Lower lobe of right lung (tissue), 2 donors: Measurements from ENCODE around the gene ATRN. TPM values are rescaled to one million over a fixed set of nuclear protein-coding genes. Genes with fewer than 3 reads are reported as not detected.

Experiments
- ATAC-seq, 2 donors: fragments of 200-7000 bp; cut with Tn5 transposase; one replicate each; pipeline ENCODE4 v1.9.1; 2020 to 2022; ENCODE audit warnings: mild to moderate bottlenecking in 2 of 2, moderate library complexity in 2 of 2
- DNase-seq: peaks from one replicate; pipeline ENCODE4 v3.0.0-alpha.2; 2020
- H3K27ac ChIP-seq: fragments of 200-600 bp; one replicate; pipeline ENCODE4 v1.8.0; 2022
- H3K27me3 ChIP-seq: fragments of 200-600 bp; one replicate; pipeline ENCODE4 v1.8.0; 2022; ENCODE audit warnings: low read depth
- H3K36me3 ChIP-seq: fragments of 200-600 bp; one replicate; pipeline ENCODE4 v1.8.0; 2022; ENCODE audit warnings: mild to moderate bottlenecking
- H3K4me1 ChIP-seq: fragments of 200-600 bp; one replicate; pipeline ENCODE4 v1.8.0; 2022
- H3K4me3 ChIP-seq: fragments of 200-600 bp; one replicate; pipeline ENCODE4 v1.8.0; 2022; ENCODE audit warnings: mild to moderate bottlenecking
- H3K9me3 ChIP-seq: fragments of 200-600 bp; one replicate; pipeline ENCODE4 v1.8.0; 2022
- intact Hi-C: fragments of 100-400 bp; cut with DNase I; formaldehyde crosslinking; loops from one replicate; pipeline ENCODE4 v1.11.0; 2022
- total RNA-seq: library from RNA; stranded (reverse); fragmentation: NEBNext Ultra II Directional; extraction: Animal tissue kit (Norgen Biotek cat#: 25700); gene quantifications from one replicate; pipeline ENCODE4 v1.2.1, GENCODE V29; 2021
- TF ChIP-seq, protein P1 (sequence below): fragments of 200-600 bp; IDR thresholded peaks from one replicate; pipeline ENCODE4 v1.8.0; 2022; ENCODE audit warnings: antibody characterized with exemption, mild to moderate bottlenecking
- donor health status: DM: no; HTN: yes; CAD: no; lungs with severe emphysema.

ATRN gene
- total RNA-seq, 1 donor from 2014 or later = 29.2 TPM

DNA sequence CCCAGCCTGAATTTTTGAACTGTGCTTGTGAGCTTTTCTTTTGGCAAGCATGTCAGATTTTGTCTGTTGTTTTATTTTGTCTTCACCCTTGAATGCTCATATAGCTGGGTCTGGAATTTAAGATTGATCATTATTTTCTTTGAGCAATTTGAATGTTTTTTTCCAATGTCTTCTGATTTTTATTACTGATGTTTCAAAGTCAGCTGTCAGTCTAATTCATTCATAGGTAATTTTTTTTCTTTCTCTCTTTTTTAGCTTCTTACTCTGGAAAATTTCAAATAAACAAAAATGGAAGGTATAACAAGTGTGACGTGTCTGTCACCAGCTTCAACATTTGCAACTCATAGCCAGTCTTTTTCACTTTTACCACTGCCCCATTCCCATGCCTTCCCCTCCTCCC is 15.1 kb downstream of the ATRN start:
- DNase-seq (no peak), ATAC-seq (no peak)
- no peaks in the 10 kb centered on the region for H3K36me3 ChIP-seq
- no peak overlapping the region for H3K4me3 ChIP-seq
- TF ChIP-seq, protein P1, sequence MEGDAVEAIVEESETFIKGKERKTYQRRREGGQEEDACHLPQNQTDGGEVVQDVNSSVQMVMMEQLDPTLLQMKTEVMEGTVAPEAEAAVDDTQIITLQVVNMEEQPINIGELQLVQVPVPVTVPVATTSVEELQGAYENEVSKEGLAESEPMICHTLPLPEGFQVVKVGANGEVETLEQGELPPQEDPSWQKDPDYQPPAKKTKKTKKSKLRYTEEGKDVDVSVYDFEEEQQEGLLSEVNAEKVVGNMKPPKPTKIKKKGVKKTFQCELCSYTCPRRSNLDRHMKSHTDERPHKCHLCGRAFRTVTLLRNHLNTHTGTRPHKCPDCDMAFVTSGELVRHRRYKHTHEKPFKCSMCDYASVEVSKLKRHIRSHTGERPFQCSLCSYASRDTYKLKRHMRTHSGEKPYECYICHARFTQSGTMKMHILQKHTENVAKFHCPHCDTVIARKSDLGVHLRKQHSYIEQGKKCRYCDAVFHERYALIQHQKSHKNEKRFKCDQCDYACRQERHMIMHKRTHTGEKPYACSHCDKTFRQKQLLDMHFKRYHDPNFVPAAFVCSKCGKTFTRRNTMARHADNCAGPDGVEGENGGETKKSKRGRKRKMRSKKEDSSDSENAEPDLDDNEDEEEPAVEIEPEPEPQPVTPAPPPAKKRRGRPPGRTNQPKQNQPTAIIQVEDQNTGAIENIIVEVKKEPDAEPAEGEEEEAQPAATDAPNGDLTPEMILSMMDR = no peak
- peaks cover 12% of the 10 kb centered on the region for H3K9me3 ChIP-seq
- intact Hi-C loops = no loop called here
- H3K4me1 ChIP-seq = peaks cover 10% of the 10 kb centered on the region
- no peak overlapping the region for H3K27ac ChIP-seq
- H3K27me3 ChIP-seq = no peaks in the 10 kb centered on the region

GRCh38 chr20:3486850-3487249 is 16.0 kb downstream of the ATRN start:
- TF ChIP-seq, protein P1 = no peak
- no peak overlapping the region for H3K27ac ChIP-seq
- ATAC-seq (no peak), DNase-seq (no peak)
- H3K4me1 ChIP-seq = peaks cover 10% of the 10 kb centered on the region
- peaks cover 12% of the 10 kb centered on the region for H3K9me3 ChIP-seq
- no peak overlapping the region for H3K4me3 ChIP-seq
- intact Hi-C loops = no loop called here
- no peaks in the 10 kb centered on the region for H3K27me3 ChIP-seq
- H3K36me3 ChIP-seq = no peaks in the 10 kb centered on the region

DNA sequence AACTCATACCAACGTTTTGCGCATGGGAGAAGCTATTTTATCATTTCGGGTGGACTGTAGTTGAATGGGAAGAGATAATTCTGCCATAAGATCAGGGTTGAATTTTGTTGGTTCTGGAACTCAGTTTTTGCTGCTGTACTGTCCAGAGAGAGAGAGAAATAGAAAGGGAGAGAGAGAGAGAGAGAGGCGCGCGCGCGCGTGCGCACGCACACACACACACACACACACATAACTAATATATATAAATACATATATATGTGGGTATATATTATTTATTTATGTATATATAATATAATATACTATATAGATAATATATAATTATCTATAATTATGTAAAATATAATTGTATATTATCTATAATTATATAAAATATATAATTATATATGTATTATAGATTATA is 21.9 kb downstream of the ATRN start:
- Histone ChIP-seq H3K36me3 (no peaks in the 10 kb centered on the region), H3K4me3 (no peak overlapping the region), H3K9me3 (no peaks in the 10 kb centered on the region), H3K27ac (no peak overlapping the region), H3K4me1 (no peaks in the 10 kb centered on the region), H3K27me3 (no peaks in the 10 kb centered on the region)
- TF ChIP-seq, protein P1 = no peak
- ATAC-seq (no peak), DNase-seq (no peak)
- intact Hi-C loops = no loop called here

DNA sequence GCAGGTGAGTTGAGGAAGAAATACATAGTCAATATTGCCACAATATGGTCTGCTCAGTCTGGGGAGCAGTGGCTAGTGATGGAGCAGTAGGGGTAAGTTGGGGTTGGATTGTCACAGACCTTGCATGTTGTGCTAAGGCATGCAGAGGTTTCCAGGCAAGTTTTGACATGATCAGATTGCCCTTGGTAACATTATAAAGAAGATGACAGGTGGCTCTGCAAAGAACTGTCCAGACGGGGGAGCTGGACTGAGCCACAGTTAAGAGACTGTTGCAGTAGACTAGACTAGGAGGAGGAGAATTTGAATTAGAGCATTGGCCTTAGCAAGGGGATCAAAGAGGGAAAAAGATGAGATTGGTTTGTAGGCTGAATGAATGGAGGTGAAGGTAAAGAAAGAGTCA is 23.4 kb downstream of the ATRN start:
- H3K9me3 ChIP-seq = no peaks in the 10 kb centered on the region
- TF ChIP-seq, protein P1 = no peak
- H3K27ac ChIP-seq = no peak overlapping the region
- ATAC-seq (no peak), DNase-seq (no peak)
- intact Hi-C loops = no loop called here
- no peaks in the 10 kb centered on the region for H3K4me1 ChIP-seq
- no peaks in the 10 kb centered on the region for H3K36me3 ChIP-seq
- no peak overlapping the region for H3K4me3 ChIP-seq
- no peaks in the 10 kb centered on the region for H3K27me3 ChIP-seq

DNA sequence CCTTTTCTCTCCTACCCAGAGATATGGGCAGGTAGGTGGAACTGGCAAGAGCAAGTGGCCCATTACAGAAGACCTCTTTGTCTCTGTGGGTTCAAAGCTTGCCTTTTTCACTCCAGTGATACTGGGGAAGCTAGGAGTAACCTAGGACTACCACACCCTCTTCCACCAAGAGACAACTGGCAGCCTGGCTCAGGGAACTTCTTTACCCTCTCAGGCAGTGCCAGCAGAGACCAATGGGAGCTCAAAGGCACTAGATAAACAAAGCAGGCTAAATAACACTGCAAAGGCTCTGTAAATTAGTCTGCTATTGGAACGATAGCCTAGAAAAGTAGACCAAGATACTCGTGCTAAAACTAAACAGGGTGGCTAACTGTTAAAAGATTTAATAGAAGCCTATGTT is 32.1 kb downstream of the ATRN start:
- no peak overlapping the region for H3K4me3 ChIP-seq
- no peaks in the 10 kb centered on the region for H3K9me3 ChIP-seq
- no peak for DNase-seq
- intact Hi-C loops = no loop called here
- TF ChIP-seq, protein P1 = no peak
- no peaks in the 10 kb centered on the region for H3K36me3 ChIP-seq
- no peak for ATAC-seq
- no peaks in the 10 kb centered on the region for H3K4me1 ChIP-seq
- no peaks in the 10 kb centered on the region for H3K27me3 ChIP-seq
- no peak overlapping the region for H3K27ac ChIP-seq

DNA sequence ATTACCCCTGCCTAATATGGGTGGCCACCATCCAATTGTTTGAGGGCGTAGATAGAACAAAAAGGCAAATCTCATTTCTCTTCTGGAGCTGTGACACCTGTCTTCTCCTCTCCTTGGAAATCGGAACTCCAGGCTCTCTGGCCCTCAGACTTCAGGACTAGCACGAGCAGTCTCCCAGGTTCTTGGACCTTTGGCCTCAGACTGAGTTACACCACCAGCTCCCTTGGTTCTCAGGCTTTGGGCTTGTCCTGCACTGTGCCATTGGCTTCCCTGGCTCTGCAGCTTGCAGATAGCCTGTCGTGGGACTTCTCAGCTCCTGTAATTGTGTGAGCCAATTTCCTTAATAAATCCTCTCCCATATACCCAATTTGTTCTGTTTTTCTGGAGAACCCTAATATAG is 34.3 kb downstream of the ATRN start:
- DNase-seq (no peak), ATAC-seq (no peak)
- Histone ChIP-seq H3K27ac (no peak overlapping the region), H3K4me3 (no peak overlapping the region), H3K9me3 (no peaks in the 10 kb centered on the region), H3K4me1 (no peaks in the 10 kb centered on the region), H3K36me3 (no peaks in the 10 kb centered on the region), H3K27me3 (no peaks in the 10 kb centered on the region)
- intact Hi-C loops = no loop called here
- TF ChIP-seq, protein P1 = no peak
